GM20431 (cell line): ENCODE results near the gene PFKFB2.

Experiments used
- in situ Hi-C: fragments of 300-500 bp; cut with MseI, MboI; formaldehyde crosslinking; loops from one replicate; pipeline ENCODE4 v1.15.0; 2020; ENCODE audit warnings: low sequenced_read_pairs; ENCODE audit not compliant: unreplicated experiment

Gene PFKFB2

GRCh38 chr1:207060596-207060995 is 7.5 kb downstream of the PFKFB2 start:
- in situ Hi-C loops = no loop called here

DNA sequence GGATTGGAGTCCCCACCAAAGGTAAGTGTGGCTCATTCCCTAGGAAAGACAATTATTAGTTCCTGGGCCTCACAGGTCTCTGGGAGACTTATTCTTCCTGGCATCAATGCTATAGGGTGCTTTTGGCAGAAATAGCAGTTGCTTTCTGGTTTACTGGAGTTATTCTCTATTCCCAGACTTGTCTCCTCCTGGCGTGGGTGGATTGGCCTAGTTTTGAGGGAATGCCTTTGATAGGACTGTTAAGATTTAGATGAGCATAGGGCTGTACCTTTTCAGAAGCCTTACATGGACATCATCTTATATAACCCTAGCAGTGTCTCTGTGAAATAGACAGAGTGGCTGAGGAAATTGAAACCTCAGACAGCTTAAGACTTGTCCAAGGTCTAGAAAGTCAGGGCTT is 9.0 kb downstream of the PFKFB2 start:
- in situ Hi-C loops = no loop called here

- in situ Hi-C loops = no loop called here
Observed at GRCh38 chr1:207063014-207063413, 9.9 kb downstream of the PFKFB2 start.

GRCh38 chr1:207064561-207064960 is 11.5 kb downstream of the PFKFB2 start:
- in situ Hi-C loops = no loop called here

DNA sequence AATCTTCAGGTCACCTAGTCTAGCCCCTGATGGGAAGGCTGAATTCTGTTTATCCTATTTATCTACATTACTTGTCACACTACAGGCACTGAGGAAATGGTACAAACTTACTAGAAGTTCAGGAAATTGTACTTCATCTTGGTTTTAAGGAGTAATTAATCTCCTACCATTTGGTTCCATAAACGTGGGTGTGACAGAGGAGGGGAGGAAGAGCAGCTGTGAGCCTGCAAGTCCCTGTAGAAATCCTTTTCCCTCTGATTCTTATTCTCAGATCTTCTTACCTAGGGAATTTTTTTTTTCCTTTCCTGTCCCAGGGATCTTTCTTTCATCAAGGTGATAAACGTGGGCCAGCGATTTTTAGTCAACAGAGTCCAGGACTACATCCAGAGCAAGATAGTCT is 14.1 kb downstream of the PFKFB2 start:
- in situ Hi-C loops = no loop called here

- in situ Hi-C loops = no loop called here
Observed at GRCh38 chr1:207067665-207068064, 14.6 kb downstream of the PFKFB2 start.

DNA sequence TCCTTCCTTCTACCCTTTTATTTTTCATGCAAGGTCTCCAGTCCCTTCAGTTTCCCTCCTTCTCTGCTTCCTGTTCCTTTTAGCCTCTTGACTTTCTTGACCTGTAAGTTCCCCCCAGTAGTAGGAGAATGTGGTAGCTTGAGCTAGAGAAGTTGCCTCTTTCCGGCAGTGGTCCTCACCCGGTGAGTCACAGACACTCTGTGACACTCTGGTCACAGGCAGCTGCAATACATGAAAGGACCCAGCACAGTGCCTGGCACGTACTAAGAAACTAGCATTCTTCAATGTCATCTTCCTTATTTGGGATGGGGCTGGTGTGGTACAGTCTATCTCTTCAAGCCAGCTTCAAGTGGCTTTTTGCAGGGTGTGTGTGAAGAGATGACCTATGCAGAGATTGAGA is 16.0 kb downstream of the PFKFB2 start:
- in situ Hi-C loops = no loop called here

- in situ Hi-C loops = no loop called here
Observed at GRCh38 chr1:207069858-207070506, 16.9 kb downstream of the PFKFB2 start.

DNA sequence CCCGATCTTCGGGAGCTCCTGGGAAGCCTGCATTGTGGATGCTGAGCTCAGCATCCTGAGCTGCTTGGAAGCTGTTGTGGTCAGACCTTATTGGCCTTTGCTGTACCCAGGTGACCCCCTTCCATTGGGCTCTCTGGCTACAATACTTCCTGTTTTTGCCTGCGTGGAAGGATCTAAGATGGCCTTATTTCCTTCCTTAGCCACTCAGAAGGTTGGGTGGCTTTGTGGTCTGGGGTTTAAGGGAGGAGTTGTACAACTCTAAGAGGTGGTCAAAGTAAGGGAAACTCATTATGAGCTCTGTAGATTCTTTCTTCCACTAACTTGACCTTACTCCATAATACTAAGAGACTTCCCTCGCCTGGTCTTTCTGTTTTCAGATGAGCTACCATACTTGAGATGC is 17.7 kb downstream of the PFKFB2 start:
- in situ Hi-C loops = no loop called here

GRCh38 chr1:207071426-207071825 is 18.4 kb downstream of the PFKFB2 start:
- in situ Hi-C loops = no loop called here

GRCh38 chr1:207072233-207072632 is 19.2 kb downstream of the PFKFB2 start:
- in situ Hi-C loops = no loop called here

DNA sequence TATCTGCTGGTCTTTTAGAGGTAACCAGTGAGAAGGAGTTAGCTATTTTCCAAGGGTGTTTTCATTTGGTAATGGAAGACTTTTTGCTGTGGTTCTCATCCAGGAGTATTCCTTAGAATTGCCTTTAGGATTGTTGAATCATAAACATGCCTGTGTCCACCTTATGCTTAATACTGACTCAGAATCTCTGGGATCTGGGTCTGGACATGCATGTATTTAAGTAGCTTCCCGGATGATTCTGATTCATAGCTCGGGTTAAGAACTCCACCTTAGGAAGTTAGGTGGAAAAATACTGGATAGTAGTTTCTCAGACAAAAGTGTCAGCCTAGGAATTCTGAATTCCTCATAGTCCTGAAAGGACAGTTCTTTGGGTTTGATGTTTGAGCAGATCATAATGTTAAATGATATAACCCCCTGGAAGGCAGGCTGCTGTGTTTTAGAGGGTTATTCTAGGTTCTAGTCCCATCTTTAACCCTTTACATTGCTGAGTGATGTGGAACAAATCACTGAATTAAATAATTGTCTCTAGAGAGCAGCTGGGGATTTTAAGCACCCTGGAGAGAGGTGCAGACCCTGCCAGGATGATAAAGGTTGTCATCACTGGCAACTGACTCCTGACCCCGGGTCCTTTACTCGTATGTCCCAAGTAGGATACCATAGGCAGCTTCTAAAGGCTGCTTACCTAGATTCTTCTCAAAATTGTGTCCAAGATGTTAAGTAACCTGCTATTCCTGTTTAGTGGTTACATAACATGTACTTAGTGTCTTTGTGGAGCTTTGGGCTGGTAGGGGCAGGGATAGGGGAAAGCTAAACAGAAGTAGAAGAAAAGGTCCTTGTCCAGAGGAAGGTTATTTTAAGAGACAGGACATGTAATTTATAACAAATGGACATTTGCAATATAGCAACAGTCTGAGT is 21.1 kb downstream of the PFKFB2 start:
- in situ Hi-C loops = no loop called here

GRCh38 chr1:207076181-207076955 is 23.3 kb downstream of the PFKFB2 start:
- in situ Hi-C loops = loop anchor here (25.0 kb wide), 2 partner anchors 336 to 411 kb away; partner anchors contain the start of gene CR1

DNA sequence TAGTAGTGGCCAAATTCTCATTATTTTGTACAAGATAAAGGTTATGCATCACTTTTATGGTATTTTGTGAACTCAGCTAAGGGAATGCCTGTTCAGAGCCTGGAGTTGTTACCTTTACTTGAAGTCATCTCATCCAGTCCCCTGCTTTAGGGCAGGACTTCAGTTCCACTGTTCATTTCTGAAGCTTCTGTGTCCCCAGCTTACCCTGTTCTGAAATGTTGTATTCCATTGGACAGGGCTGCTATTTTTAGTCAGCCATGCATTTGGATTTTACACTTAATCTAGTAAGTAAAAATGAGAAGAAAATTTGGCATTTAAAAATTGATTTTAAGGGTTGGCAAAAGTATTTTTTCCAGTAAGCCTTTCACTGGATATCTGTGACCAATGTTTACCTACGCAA is 23.9 kb downstream of the PFKFB2 start:
- in situ Hi-C loops = loop anchor here (25.0 kb wide), 2 partner anchors 335 to 410 kb away; partner anchors contain the start of gene CR1

DNA sequence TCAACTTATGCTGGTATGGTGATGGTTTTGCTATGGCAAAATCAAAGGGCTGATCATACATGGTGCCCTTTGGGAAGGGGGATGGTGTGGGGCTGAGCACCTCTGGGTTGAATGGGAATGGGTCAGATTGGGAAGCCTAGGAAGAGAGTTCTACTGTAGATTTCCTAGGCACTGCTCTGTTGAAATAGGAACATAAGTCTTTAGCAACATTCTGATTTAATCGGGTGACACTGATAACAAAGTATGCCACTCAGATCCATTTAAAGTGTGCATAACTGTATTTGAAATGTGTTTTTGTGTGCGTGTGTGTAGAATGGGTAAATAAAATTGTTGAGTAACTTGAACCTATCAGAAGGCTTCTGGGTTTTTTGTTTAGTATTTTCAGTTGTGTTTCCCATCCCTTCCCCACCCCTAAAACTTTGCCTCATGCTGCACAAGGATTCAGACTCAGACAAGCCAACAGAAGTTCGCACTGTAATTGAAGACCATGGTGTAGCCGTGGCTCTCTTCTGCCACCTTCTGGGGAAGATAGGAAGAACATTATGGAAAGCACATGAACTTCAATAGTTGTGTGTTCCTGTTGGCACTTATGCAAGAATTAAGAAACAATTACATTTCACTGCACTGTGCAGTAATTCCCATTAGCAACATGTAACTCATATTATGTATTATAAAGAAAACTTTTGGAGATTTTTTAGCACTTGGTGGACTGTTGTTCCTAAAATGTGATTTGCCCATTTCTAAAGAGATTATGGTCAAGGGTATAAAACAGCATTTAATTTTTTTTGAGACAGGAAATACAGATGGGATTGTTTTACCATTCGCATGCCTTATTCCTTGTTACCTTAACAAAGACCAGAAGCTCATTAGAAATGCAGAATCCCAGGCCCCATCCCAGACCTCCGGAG is 24.6 kb downstream of the PFKFB2 start:
- in situ Hi-C loops = loop anchor here (25.0 kb wide), 2 partner anchors 335 to 410 kb away; partner anchors contain the start of gene CR1

- in situ Hi-C loops = loop anchor here (25.0 kb wide), 2 partner anchors 334 to 409 kb away; partner anchors contain the start of gene CR1
Observed at GRCh38 chr1:207078578-207079132, 25.6 kb downstream of the PFKFB2 start.

- in situ Hi-C loops = loop anchor here (25.0 kb wide), 2 partner anchors 333 to 408 kb away; partner anchors contain the start of gene CR1
Observed at GRCh38 chr1:207079706-207080241, 26.7 kb downstream of the PFKFB2 start.

DNA sequence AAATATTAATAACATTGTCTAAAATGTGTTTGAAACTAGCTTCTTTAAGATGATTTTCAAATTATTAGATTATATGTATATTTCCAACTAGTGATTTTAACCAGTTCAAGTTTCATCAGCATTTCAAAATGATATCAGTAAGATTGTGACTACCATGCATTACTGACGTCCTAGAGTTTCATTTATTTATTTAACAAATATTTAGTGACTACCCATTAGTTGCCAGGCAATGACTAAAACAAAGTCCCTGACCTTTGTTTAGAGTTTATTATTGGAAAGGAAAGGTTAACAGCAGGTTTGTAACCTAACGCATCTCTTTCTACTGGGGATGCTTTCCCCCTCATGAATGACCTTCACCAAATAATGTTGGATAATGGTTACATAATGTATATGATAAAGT is 28.0 kb downstream of the PFKFB2 start:
- in situ Hi-C loops = loop anchor here (25.0 kb wide), 2 partner anchors 331 to 406 kb away; partner anchors contain the start of gene CR1

DNA sequence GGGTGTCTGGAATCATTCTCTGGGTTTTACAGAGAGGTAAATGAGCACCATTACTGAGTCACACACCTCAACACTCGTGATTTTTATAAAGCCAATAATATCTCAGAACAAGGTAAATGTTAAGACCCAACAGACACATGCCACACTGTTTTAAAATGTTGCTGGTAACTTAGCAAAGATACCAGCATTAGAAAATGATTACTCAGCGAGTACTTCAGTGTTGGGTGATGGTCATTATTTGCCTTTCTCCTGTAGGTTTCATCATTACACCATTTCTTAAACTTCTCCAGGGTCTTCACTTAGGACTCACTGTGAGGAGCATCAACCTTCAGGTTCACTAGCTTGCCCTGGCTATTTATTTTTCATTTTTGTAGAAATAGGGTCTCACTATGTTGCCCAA is 28.7 kb downstream of the PFKFB2 start:
- in situ Hi-C loops = loop anchor here (25.0 kb wide), 2 partner anchors 330 to 405 kb away; partner anchors contain the start of gene CR1
